NT2/D1 (cell line): ENCODE results near the gene FTO.

Experiments
- YY1 ChIP-seq: IDR thresholded peaks from 2 replicates; pipeline ENCODE4 v1.6.1; 2011; ENCODE audit not compliant: insufficient read length, insufficient read depth
- ZNF274 ChIP-seq: IDR thresholded peaks from 2 replicates; pipeline ENCODE4 v1.6.1; 2011; ENCODE audit warnings: mild to moderate bottlenecking, low read depth, low read length

- TF ChIP-seq YY1 (no peak), ZNF274 (no peak)
Observed at GRCh38 chr16:53839150-53839549, 135.2 kb downstream of the FTO start.
